Endothelial cell of umbilical vein (primary cell): ENCODE results near the gene HIVEP3. TPM values are rescaled to one million over a fixed set of nuclear protein-coding genes. Genes with fewer than 3 reads are reported as not detected.

ENCODE experiments used
- BruUV-seq: library from RNA; stranded (reverse); fragments of 400-500 nt; replicated peaks from 2 replicates; lab custom pipeline; 2021; lab: Mats Ljungman, UMichigan
- CTCF ChIA-PET: fragments of 300-600, 350-600 bp; sonication (Branson Sonifier 250); formaldehyde crosslinking; loops from one replicate; lab custom pipeline; 2021; ENCODE audit warnings: antibody characterized with exemption, inconsistent platforms; lab: Charles Lee
- POLR2A ChIA-PET: fragments of 300-600, 350-600 bp; sonication (Branson Sonifier 250); formaldehyde crosslinking; loops from one replicate; lab custom pipeline; 2021; ENCODE audit warnings: antibody characterized with exemption, inconsistent platforms; lab: Charles Lee
- DNase-seq: peaks from one replicate; pipeline ENCODE4 v3.0.0-alpha.2; 2011; ENCODE audit warnings: low read depth, low spot score
- FAIRE-seq: peaks from 2 replicates; lab custom pipeline; 2011; peaks lifted over from hg19 to GRCh38; lab: Jason Lieb, UNC
- H2AFZ ChIP-seq: 2 replicates; pipeline ENCODE4 v1.6.0; 2012; ENCODE audit warnings: low read depth, low read length, control low read depth, inconsistent platforms
- H3K27ac ChIP-seq: 2 replicates; pipeline ENCODE4 v1.5.1; 2011; ENCODE audit warnings: low read depth, mild to moderate bottlenecking, control low read depth, low read length, moderate library complexity; ENCODE audit not compliant: insufficient read depth
- H3K27me3 ChIP-seq, 2 experiments: 2 replicates each; pipeline versions ENCODE4 v1.6.0 to v1.6.1; 2011; ENCODE audit warnings: low read length in 2 of 2, mixed read lengths in 1 of 2; ENCODE audit not compliant: control insufficient read depth in 2 of 2, insufficient read depth in 2 of 2
- H3K36me3 ChIP-seq, 2 experiments: 2 replicates in 1 of 2; 3 replicates in 1 of 2; pipeline ENCODE4 v1.5.1; 2011; ENCODE audit warnings: low read length in 2 of 2, mild to moderate bottlenecking in 1 of 2, moderate library complexity in 1 of 2; ENCODE audit not compliant: control insufficient read depth in 2 of 2, insufficient read depth in 2 of 2; ENCODE audit errors: extremely low read depth in 1 of 2
- H3K4me1 ChIP-seq: 3 replicates; pipeline ENCODE4 v1.5.1; 2011; ENCODE audit warnings: mild to moderate bottlenecking, low read length; ENCODE audit not compliant: control insufficient read depth, insufficient read depth; ENCODE audit errors: extremely low read depth
- H3K4me2 ChIP-seq: 2 replicates; pipeline ENCODE4 v1.6.1; 2011; ENCODE audit warnings: low read length, control low read depth, mixed read lengths; ENCODE audit not compliant: insufficient read depth
- H3K4me3 ChIP-seq, 3 experiments: fragments of 200-600 bp in 1 of 3; sonication (generic), shearing (Covaris generic) in 1 of 3; replicated peaks in 1 of 3; 2 replicates each; pipeline ENCODE4 v1.5.1; 2011 to 2016; ENCODE audit warnings: control low read depth in 3 of 3, low read length in 3 of 3, mild to moderate bottlenecking in 2 of 3, inconsistent platforms in 1 of 3, low read depth in 1 of 3, moderate library complexity in 1 of 3; ENCODE audit not compliant: insufficient read depth in 1 of 3
- H3K79me2 ChIP-seq: 2 replicates; pipeline ENCODE4 v1.6.0; 2012; ENCODE audit warnings: low read length, inconsistent platforms; ENCODE audit not compliant: control insufficient read depth, insufficient read depth
- H3K9ac ChIP-seq: replicated peaks from 2 replicates; pipeline ENCODE3; 2011; ENCODE audit warnings: low read length, control low read depth; ENCODE audit not compliant: insufficient read depth; ENCODE audit errors: extremely low read depth
- H3K9me1 ChIP-seq: replicated peaks from 3 replicates; pipeline ENCODE4 v1.6.0; 2011; ENCODE audit warnings: mild to moderate bottlenecking, low read length; ENCODE audit not compliant: control insufficient read depth, insufficient read depth; ENCODE audit errors: extremely low read depth
- H3K9me3 ChIP-seq: replicated peaks from 2 replicates; pipeline ENCODE4 v1.5.1; 2012; ENCODE audit warnings: low read length, inconsistent platforms; ENCODE audit not compliant: control insufficient read depth, insufficient read depth
- H4K20me1 ChIP-seq: replicated peaks from 2 replicates; pipeline ENCODE3; 2011; ENCODE audit warnings: mild to moderate bottlenecking, low read length; ENCODE audit not compliant: control insufficient read depth, insufficient read depth; ENCODE audit errors: extremely low read depth
- EZH2 ChIP-seq: IDR thresholded peaks from 2 replicates; pipeline ENCODE4 v1.6.1; 2012; ENCODE audit warnings: borderline replicate concordance, low read depth, mild to moderate bottlenecking, moderate library complexity, low read length, inconsistent platforms; ENCODE audit not compliant: severe bottlenecking
- FOS ChIP-seq: IDR thresholded peaks from 2 replicates; pipeline ENCODE4 v1.6.1; 2011; ENCODE audit warnings: mild to moderate bottlenecking, low read length, moderate library complexity, borderline replicate concordance; ENCODE audit not compliant: insufficient read depth
- GATA2 ChIP-seq: IDR thresholded peaks from 2 replicates; pipeline ENCODE4 v1.7.0; 2011; ENCODE audit warnings: low read depth, mild to moderate bottlenecking, moderate library complexity, mixed read lengths, low read length; ENCODE audit not compliant: insufficient read length, insufficient read depth
- JUN ChIP-seq: IDR thresholded peaks from 2 replicates; pipeline ENCODE4 v1.6.1; 2011; ENCODE audit warnings: borderline replicate concordance, low read depth; ENCODE audit not compliant: insufficient read length, insufficient read depth
- MYC ChIP-seq: IDR thresholded peaks from one replicate; pipeline ENCODE4 v1.6.1; 2011; ENCODE audit warnings: mild to moderate bottlenecking, low read depth, low read length
- POLR2A ChIP-seq: IDR thresholded peaks from 2 replicates; pipeline ENCODE4 v1.6.1; 2012; ENCODE audit warnings: low read depth, mild to moderate bottlenecking, control low read depth, low read length
- POLR2AphosphoS5 ChIP-seq: IDR thresholded peaks from 2 replicates; pipeline ENCODE4 v1.6.1; 2012; ENCODE audit warnings: low read depth, mild to moderate bottlenecking, control low read depth, low read length, moderate library complexity; ENCODE audit not compliant: insufficient read depth
- dilution Hi-C: fragments of 300-500 bp; cut with MboI; formaldehyde crosslinking; loops from one replicate; pipeline ENCODE4 v1.15.0; 2019; ENCODE audit warnings: low sequenced_read_pairs; ENCODE audit not compliant: extremely low pct_ligation_motif_present
- intact Hi-C: fragments of 100-400 bp; cut with micrococcal nuclease; formaldehyde crosslinking; loops from one replicate; pipeline ENCODE4 v1.10.0; 2022
- polyA plus RNA-seq, 4 experiments: library from polyadenylated mRNA; depleted of rRNA in 3 of 4; stranded (reverse) in 3 of 4; unstranded in 1 of 4; fragments of >200 nt; gene quantifications; 2 replicates each; pipeline versions ENCODE4 v1.2.1 to v1.2.3, GENCODE V29; 2011 to 2012; ENCODE audit warnings: missing spikeins in 1 of 4
- total RNA-seq: library from RNA; stranded (reverse); gene quantifications from 2 replicates; pipeline ENCODE4 v1.2.3, GENCODE V29; 2021
- TF ChIP-seq, protein P1 (sequence below): IDR thresholded peaks from 2 replicates; pipeline ENCODE4 v1.6.1; 2011; ENCODE audit not compliant: insufficient read depth, insufficient read length
- TF ChIP-seq, protein P2 (sequence below), 2 donors: IDR thresholded peaks; 1 replicate in 1 of 2; 2 replicates in 1 of 2; pipeline ENCODE4 v1.5.1; 2011; ENCODE audit warnings: low read length in 2 of 2, mild to moderate bottlenecking in 2 of 2, moderate library complexity in 2 of 2, control low read depth in 1 of 2, inconsistent platforms in 1 of 2, low read depth in 1 of 2; ENCODE audit not compliant: insufficient read depth in 1 of 2; ENCODE audit errors: extremely low read depth in 1 of 2

Gene HIVEP3
- total and polyA plus RNA-seq, 2 donors (not counting 3 experiments of a cell fraction or from before 2014, with no cell fraction given) = 3.4 to 4.0 TPM

DNA sequence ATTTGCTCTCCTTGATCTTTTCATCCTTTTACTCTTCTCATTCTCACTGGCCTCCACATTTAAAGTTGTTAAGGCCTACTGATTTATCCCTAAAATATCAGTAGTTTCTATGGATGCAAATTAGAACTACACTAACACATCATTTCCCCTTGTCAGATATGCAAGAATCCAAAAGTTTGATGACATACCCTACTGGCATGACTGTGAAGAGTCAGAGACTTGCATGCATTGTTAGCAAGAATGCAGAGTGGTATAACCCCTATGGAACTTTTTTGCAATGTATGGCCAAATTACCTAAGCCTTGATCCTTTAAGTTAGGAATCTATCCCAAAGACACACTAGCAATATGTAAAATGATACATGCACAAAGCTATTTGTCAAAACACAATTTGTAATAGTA, 23.6 kb upstream of the HIVEP3 start:
- POLR2A ChIA-PET = no interaction called here
- Histone ChIP-seq H3K4me1 (no peaks in the 10 kb centered on the region), H3K79me2 (no peaks in the 10 kb centered on the region), H3K9me1 (no peaks in the 10 kb centered on the region), H3K4me3 (no peak overlapping the region), H2AFZ (no peak overlapping the region), H3K27me3 (no peaks in the 10 kb centered on the region), H3K27ac (no peak overlapping the region), H3K36me3 (no peaks in the 10 kb centered on the region), H3K4me2 (no peak overlapping the region), H3K9me3 (no peaks in the 10 kb centered on the region), H4K20me1 (no peaks in the 10 kb centered on the region), H3K9ac (no peak overlapping the region)
- no peak for TF ChIP-seq MYC
- TF ChIP-seq POLR2A = no peak
- TF ChIP-seq GATA2 = no peak
- no peak for TF ChIP-seq POLR2AphosphoS5
- TF ChIP-seq EZH2 = no peak
- TF ChIP-seq, protein P1, sequence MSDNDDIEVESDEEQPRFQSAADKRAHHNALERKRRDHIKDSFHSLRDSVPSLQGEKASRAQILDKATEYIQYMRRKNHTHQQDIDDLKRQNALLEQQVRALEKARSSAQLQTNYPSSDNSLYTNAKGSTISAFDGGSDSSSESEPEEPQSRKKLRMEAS = no peak
- no peak for TF ChIP-seq FOS
- no peak for TF ChIP-seq JUN
- TF ChIP-seq, protein P2, sequence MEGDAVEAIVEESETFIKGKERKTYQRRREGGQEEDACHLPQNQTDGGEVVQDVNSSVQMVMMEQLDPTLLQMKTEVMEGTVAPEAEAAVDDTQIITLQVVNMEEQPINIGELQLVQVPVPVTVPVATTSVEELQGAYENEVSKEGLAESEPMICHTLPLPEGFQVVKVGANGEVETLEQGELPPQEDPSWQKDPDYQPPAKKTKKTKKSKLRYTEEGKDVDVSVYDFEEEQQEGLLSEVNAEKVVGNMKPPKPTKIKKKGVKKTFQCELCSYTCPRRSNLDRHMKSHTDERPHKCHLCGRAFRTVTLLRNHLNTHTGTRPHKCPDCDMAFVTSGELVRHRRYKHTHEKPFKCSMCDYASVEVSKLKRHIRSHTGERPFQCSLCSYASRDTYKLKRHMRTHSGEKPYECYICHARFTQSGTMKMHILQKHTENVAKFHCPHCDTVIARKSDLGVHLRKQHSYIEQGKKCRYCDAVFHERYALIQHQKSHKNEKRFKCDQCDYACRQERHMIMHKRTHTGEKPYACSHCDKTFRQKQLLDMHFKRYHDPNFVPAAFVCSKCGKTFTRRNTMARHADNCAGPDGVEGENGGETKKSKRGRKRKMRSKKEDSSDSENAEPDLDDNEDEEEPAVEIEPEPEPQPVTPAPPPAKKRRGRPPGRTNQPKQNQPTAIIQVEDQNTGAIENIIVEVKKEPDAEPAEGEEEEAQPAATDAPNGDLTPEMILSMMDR (IDR thresholded peaks at IDR 0.05; ENCODE audit: extremely low read depth in 1 of 2, insufficient read depth in 1 of 2, low read depth in 1 of 2, low read length in 2 of 2) = no peak
- CTCF ChIA-PET = no interaction called here
- intact Hi-C loops = no loop called here
- dilution Hi-C loops = no loop called here
- no TSS peak for BruUV-seq
- no peak for DNase-seq
- FAIRE-seq = no peak
